ENCODE results near the gene LPAR3.

Gene LPAR3

GRCh38 chr1:84899969-84900368 is 7.0 kb upstream of the LPAR3 start:
- no peak for FAIRE-seq

GRCh38 chr1:84896279-84896678 is 3.3 kb upstream of the LPAR3 start:
- no peak for FAIRE-seq

- FAIRE-seq, result no peak
These were observed 2.4 kb downstream of the LPAR3 start for GRCh38 chr1:84890566-84890965.

GRCh38 chr1:84889437-84889836 is 3.6 kb downstream of the LPAR3 start:
- FAIRE-seq, result no peak

GRCh38 chr1:84888753-84889152 is 4.3 kb downstream of the LPAR3 start:
- no peak for FAIRE-seq

- FAIRE-seq, result no peak
These were observed 5.6 kb downstream of the LPAR3 start for GRCh38 chr1:84887261-84887934.

GRCh38 chr1:84885469-84885868 is 7.5 kb downstream of the LPAR3 start:
- no peak for FAIRE-seq

GRCh38 chr1:84884671-84885389 is 8.2 kb downstream of the LPAR3 start:
- FAIRE-seq, result no peak

GRCh38 chr1:84883286-84883685 is 9.7 kb downstream of the LPAR3 start:
- no peak for FAIRE-seq

- FAIRE-seq, result no peak
These were observed 15.4 kb downstream of the LPAR3 start for GRCh38 chr1:84877592-84877991.

- no peak for FAIRE-seq
These were observed 16.7 kb downstream of the LPAR3 start for GRCh38 chr1:84876353-84876752.

GRCh38 chr1:84873366-84873765 is 19.6 kb downstream of the LPAR3 start:
- FAIRE-seq, result no peak

- FAIRE-seq, result no peak
These were observed 20.2 kb downstream of the LPAR3 start for GRCh38 chr1:84872696-84873355.

GRCh38 chr1:84871181-84871580 is 21.8 kb downstream of the LPAR3 start:
- no peak for FAIRE-seq

- FAIRE-seq, result no peak
These were observed 22.4 kb downstream of the LPAR3 start for GRCh38 chr1:84870591-84870990.

GRCh38 chr1:84869720-84870119 is 23.3 kb downstream of the LPAR3 start:
- no peak for FAIRE-seq

GRCh38 chr1:84862810-84863251 is 30.2 kb downstream of the LPAR3 start:
- no peak for FAIRE-seq

- no peak for FAIRE-seq
These were observed 30.9 kb downstream of the LPAR3 start for GRCh38 chr1:84861988-84862644.

GRCh38 chr1:84861516-84861915 is 31.5 kb downstream of the LPAR3 start:
- FAIRE-seq, result no peak

- no peak for FAIRE-seq
These were observed 33.1 kb downstream of the LPAR3 start for GRCh38 chr1:84859866-84860265.

- no peak for FAIRE-seq
These were observed 35.1 kb downstream of the LPAR3 start for GRCh38 chr1:84857906-84858305.

GRCh38 chr1:84856726-84857270 is 36.2 kb downstream of the LPAR3 start:
- no peak for FAIRE-seq
